ENCODE data around the gene RINL.

The RINL gene

DNA sequence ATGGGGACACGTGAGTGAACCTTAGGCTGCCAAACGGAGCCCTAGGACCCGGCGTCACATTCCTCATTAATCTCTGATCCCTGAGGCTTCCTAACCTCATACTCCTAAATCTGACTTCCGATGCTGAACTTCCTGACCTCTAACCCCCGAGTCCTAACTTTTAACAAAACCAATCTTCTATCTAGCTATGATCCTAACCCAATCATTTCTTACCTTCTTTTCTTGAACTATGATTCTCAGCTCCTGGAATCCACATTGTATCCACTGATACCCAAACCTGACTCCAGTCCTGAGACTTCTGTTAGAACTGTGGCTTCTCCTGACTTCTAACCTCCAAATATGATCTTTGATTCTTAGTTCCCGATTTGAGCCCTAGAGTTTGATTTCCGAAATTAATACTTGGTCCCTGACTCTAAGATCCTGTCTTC is 22.1 kb upstream of the RINL start:
- Histone ChIP-seq H3K27me3 (ENCODE audit: insufficient read depth, low read length, poor library complexity, severe bottlenecking) (no peaks in the 10 kb centered on the region), H3K4me2 (ENCODE audit: low read depth, low read length, poor library complexity, severe bottlenecking) (peak overlapping the region; percentile 92), H3K36me3 (ENCODE audit: insufficient read depth, low read length) (no peaks in the 10 kb centered on the region; the same call in 1 of the 2 replicates), H3K79me2 (ENCODE audit: insufficient read depth, low read length) (peaks cover 18% of the 10 kb centered on the region), H3K9me2 (replicated peaks; ENCODE audit: low read depth, low read length) (no peaks in the 10 kb centered on the region), H3K4me3 (ENCODE audit: low read length, poor library complexity, severe bottlenecking) (peak overlapping the region; percentile 91), H3K9ac (ENCODE audit: low read depth, low read length, poor library complexity, severe bottlenecking) (peak overlapping the region; percentile 80), H4K20me1 (ENCODE audit: insufficient read depth, low read length, poor library complexity, severe bottlenecking) (no peaks in the 10 kb centered on the region), H3K4me1 (ENCODE audit: insufficient read depth, low read length, poor library complexity, severe bottlenecking) (peaks cover 18% of the 10 kb centered on the region), H3K9me3 (ENCODE audit: insufficient read depth, low read depth, low read length) (no peaks in the 10 kb centered on the region), H2AFZ (ENCODE audit: low read length) (peak overlapping the region; percentile 91), H3F3A (ENCODE audit: low read depth) (no peaks in the 10 kb centered on the region)
- TF ChIP-seq EZH2phosphoT487 (IDR thresholded peaks at IDR 0.05; ENCODE audit: borderline replicate concordance), result no peak
- TF ChIP-seq, protein P1, sequence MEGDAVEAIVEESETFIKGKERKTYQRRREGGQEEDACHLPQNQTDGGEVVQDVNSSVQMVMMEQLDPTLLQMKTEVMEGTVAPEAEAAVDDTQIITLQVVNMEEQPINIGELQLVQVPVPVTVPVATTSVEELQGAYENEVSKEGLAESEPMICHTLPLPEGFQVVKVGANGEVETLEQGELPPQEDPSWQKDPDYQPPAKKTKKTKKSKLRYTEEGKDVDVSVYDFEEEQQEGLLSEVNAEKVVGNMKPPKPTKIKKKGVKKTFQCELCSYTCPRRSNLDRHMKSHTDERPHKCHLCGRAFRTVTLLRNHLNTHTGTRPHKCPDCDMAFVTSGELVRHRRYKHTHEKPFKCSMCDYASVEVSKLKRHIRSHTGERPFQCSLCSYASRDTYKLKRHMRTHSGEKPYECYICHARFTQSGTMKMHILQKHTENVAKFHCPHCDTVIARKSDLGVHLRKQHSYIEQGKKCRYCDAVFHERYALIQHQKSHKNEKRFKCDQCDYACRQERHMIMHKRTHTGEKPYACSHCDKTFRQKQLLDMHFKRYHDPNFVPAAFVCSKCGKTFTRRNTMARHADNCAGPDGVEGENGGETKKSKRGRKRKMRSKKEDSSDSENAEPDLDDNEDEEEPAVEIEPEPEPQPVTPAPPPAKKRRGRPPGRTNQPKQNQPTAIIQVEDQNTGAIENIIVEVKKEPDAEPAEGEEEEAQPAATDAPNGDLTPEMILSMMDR (conservative IDR thresholded peaks at IDR 0.05; ENCODE audit: low read length), result no peak

DNA sequence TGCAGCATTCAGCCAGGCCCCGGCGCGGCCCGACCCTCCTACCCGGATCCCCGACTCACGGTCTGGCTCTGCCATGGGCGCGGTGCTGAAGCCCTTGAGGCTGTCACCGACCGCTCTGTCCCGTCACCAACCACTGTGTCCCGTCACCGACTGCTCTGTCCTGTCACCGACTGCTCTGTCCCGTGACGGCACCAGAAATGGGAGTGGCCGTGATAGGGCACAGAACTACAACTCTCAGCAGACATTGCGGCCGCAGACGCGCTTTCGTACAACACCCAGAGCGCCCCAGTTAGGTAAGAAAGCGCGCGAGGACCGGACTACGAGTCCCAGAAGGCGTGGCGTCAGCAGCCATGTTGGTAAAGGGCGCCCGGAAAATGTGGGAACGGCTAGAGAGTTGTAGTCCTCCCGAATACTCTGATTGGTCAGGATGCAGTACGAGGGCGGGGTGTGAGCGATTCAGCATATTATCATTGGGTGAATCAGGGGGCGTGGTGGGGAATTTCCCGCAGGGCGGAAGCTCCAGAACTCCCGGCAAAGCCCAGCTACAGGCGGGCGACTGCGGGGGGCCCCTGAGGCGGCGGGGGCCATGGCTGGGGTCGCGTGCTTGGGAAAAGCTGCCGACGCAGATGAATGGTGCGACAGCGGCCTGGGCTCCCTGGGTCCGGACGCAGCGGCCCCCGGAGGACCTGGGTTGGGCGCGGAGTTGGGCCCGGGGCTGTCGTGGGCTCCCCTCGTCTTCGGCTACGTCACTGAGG is 21.5 kb upstream of the RINL start, which contains the start of the genes NFKBIB and SIRT2:
Gene NFKBIB, plus strand, starts transcription at position 523 of the 755 bp plus-strand sequence. Its CDS starts 64 bp downstream, at position 587.
Gene SIRT2, minus strand, starts transcription at position 172 of the 755 bp plus-strand sequence. Its CDS starts 97 bp downstream, at position 75.
- Histone ChIP-seq H3K4me1 (ENCODE audit: insufficient read depth, low read length, poor library complexity, severe bottlenecking) (peaks cover 18% of the 10 kb centered on the region), H2AFZ (ENCODE audit: low read length) (peak within 1 kb of the TSS; percentile 93), H3F3A (ENCODE audit: low read depth) (no peaks in the 10 kb centered on the region), H3K9me3 (ENCODE audit: insufficient read depth, low read depth, low read length) (no peaks in the 10 kb centered on the region), H3K27me3 (ENCODE audit: insufficient read depth, low read length, poor library complexity, severe bottlenecking) (no peaks in the 10 kb centered on the region), H3K9ac (ENCODE audit: low read depth, low read length, poor library complexity, severe bottlenecking) (peak within 1 kb of the TSS; percentile 80), H4K20me1 (ENCODE audit: insufficient read depth, low read length, poor library complexity, severe bottlenecking) (no peaks in the 10 kb centered on the region), H3K4me2 (ENCODE audit: low read depth, low read length, poor library complexity, severe bottlenecking) (peak within 1 kb of the TSS; percentile 92), H3K79me2 (ENCODE audit: insufficient read depth, low read length) (peaks cover 18% of the 10 kb centered on the region), H3K36me3 (ENCODE audit: insufficient read depth, low read length) (no peaks in the 10 kb centered on the region; the same call in 1 of the 2 replicates), H3K4me3 (ENCODE audit: low read length, poor library complexity, severe bottlenecking) (peak within 1 kb of the TSS; percentile 91), H3K9me2 (replicated peaks; ENCODE audit: low read depth, low read length) (no peaks in the 10 kb centered on the region)
- TF ChIP-seq, protein P1 (conservative IDR thresholded peaks at IDR 0.05; ENCODE audit: low read length), result no peak
- TF ChIP-seq EZH2phosphoT487 (IDR thresholded peaks at IDR 0.05; ENCODE audit: borderline replicate concordance), result no peak

DNA sequence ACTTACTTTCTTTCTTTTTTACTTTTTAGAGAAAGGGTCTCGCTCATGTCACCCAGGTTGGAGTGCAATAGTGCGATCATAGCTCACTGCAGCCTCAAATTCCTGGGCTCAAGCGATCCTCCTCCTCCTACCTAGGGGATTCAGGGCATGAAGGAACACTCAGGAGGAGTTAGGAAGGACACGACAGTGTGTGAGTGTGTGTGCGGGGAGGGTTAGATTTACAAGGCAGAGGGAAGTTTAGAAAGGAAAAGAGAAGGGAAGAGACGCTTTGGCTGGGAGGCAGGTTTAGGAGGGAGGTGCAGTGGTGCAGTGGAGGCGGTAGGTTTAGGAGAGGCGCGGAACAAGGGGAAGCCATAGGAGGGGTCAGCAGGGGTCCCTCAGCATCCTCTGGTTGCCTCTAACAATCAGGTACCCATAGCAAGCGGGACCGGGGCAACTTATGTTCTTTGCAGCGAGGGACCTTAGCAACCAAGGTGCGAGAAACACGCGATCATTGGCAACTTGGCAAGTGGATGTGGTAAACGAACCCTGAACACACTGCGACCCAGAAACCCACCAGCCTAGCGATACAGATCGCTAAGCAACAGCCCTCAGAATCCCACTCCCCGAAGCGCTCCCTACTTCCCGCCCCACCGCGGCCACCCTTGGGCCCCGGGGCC is 20.8 kb upstream of the RINL start:
- Histone ChIP-seq H3K9me3 (ENCODE audit: insufficient read depth, low read depth, low read length) (no peaks in the 10 kb centered on the region), H2AFZ (ENCODE audit: low read length) (peak overlapping the region; percentile 93), H3K79me2 (ENCODE audit: insufficient read depth, low read length) (peaks cover 18% of the 10 kb centered on the region), H4K20me1 (ENCODE audit: insufficient read depth, low read length, poor library complexity, severe bottlenecking) (no peaks in the 10 kb centered on the region), H3F3A (ENCODE audit: low read depth) (no peaks in the 10 kb centered on the region), H3K9me2 (replicated peaks; ENCODE audit: low read depth, low read length) (no peaks in the 10 kb centered on the region), H3K9ac (ENCODE audit: low read depth, low read length, poor library complexity, severe bottlenecking) (peak overlapping the region; percentile 73), H3K4me3 (ENCODE audit: low read length, poor library complexity, severe bottlenecking) (peak overlapping the region; percentile 91), H3K27me3 (ENCODE audit: insufficient read depth, low read length, poor library complexity, severe bottlenecking) (no peaks in the 10 kb centered on the region), H3K4me2 (ENCODE audit: low read depth, low read length, poor library complexity, severe bottlenecking) (peak overlapping the region; percentile 79), H3K4me1 (ENCODE audit: insufficient read depth, low read length, poor library complexity, severe bottlenecking) (peaks cover 18% of the 10 kb centered on the region), H3K36me3 (ENCODE audit: insufficient read depth, low read length) (no peaks in the 10 kb centered on the region)
- TF ChIP-seq, protein P1 (conservative IDR thresholded peaks at IDR 0.05; ENCODE audit: low read length), result no peak
- TF ChIP-seq EZH2phosphoT487 (IDR thresholded peaks at IDR 0.05; ENCODE audit: borderline replicate concordance), result no peak

Measured in Loucy (cell line).